GM21367 (cell line): ENCODE measurements around the gene ATXN7.

ENCODE experiments used
- ATAC-seq: cut with Tn5 transposase; IDR thresholded peaks from one replicate; pipeline ENCODE4 v1.9.1; 2021; ENCODE audit not compliant: unreplicated experiment

The ATXN7 gene

DNA sequence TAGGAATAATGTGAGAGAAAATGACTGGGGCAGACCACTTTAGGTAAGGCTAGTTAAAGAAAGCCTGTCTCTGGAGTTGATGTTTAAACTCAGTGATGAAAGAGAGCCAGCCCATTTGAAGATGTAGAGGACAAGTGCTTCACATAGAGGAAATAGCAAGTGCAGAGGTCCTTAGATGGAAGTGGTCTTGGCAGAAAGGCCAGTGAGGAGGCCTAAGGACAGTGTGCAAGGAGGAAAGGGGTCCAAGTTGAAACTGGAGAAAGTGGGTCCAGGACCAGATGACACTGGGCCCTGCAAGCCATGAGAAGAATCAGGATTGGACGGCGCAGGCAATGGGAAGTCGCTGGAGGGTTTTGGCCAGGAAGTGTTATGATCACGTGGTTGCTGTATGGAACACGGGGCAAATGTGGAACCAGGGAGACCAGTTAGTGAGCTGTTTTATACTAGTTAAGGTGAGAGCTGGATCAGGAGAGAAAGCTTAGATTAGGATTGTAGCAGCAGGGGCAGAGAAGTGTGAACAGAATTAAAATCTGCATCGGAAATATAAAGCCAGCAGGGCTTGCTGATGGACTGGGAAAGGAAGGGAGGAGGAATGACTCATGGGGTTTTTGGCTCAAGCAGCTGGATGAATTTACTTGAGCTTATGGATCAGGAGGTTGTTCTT lies 96.5 kb downstream of the ATXN7 start:
- no peak for ATAC-seq

GRCh38 chr3:63961891-63962290 lies 98.2 kb downstream of the ATXN7 start:
- ATAC-seq = peak; percentile 79

GRCh38 chr3:63963496-63963895 lies 99.8 kb downstream of the ATXN7 start:
- no peak for ATAC-seq

GRCh38 chr3:63964681-63965485 lies 101.2 kb downstream of the ATXN7 start:
- ATAC-seq = no peak

DNA sequence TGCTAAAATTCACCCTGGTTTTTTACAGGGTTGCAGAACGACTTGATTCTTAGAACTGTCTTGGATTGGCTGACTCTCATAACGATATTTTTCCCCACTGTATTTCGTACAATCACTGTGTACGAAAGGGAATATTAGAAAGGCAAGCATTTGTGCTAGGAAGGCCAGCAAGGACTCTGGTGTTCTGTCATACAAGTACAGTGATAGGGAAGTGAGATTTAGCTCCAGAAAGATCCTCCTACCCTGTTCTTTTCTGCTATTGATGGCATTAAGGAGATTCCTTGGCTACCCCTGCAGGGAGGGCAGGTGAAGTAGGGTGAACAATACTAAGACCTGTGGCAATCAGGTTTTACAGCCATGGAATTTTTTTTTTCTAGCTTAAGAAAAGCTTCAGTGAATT lies 102.3 kb downstream of the ATXN7 start:
- ATAC-seq = no peak

DNA sequence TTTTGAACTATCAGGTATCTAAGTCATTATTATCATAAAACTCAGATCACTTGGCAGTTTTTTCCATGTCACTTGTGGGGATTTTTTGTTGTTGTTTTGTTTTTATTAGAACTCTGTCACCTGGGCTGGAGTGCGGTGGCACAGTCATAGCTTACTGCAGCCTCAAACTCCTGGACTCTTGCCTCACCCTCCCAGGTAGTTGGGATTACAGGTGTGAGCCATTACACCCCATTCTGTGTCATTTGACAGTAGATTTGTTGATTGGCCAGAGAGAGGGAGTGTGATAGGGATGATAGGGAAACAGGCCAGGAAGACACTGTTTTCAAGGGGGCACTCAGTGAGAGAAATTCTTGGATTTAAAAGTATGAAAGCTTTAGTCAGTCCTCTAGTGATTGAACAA lies 103.2 kb downstream of the ATXN7 start:
- no peak for ATAC-seq

GRCh38 chr3:63967675-63968611 lies 104.3 kb downstream of the ATXN7 start:
- ATAC-seq = peak; percentile 59

DNA sequence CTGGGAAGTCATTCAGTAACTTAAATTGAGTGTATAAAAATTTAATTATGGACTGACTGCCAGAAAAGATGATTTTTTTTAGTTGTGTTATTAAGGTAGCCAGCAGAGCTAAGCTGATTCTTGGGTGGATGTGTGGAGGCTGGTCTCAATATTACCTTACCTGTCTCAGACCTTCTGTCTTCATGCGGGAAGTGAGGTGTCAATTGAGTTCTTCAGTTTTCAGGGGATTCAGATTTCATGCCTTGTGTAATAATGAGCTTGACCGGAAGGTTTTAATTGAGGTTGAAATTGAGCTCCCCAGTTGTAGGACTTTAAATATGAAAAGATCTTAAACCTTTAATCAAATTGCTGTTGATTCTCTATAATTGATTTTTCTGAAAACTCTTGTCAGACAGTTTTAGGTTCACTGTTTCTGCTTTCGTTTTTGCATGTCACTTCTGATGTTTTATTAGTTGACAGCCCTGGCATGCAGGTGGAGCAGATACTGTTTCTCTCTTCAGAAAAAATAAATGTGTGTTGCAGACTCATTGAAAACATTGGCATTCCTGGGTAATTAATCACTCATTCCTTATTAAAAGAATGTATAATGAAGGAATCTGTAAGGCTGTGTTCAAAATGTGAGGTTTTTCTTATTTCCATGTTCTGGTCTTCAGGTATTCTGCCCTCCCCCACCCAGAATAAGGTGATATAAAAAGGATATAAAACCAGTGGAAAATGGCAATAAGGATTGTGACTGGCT lies 105.1 kb downstream of the ATXN7 start:
- peak; percentile 29 for ATAC-seq

GRCh38 chr3:63969876-63970275 lies 106.2 kb downstream of the ATXN7 start:
- ATAC-seq = no peak

GRCh38 chr3:63970631-63971475 lies 107.2 kb downstream of the ATXN7 start:
- ATAC-seq = no peak

DNA sequence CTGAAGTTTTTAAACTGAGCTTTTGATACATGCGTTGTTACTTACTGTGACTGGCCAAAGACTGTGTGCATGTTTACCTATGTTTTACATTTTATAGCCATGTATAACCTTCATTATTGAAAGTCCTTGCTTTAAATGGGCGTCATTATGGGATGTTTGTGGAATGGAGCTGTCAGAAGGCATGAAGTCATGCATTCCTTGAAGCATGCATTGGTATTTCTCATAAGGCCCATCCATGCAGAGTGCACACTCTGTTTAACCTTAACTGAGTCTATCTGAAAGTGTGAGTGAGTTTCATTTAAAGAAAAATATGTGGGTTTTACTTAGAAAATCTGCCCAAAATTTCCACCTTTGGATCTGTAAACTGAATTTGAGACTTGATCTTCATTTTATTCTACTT lies 108.5 kb downstream of the ATXN7 start:
- ATAC-seq = no peak

DNA sequence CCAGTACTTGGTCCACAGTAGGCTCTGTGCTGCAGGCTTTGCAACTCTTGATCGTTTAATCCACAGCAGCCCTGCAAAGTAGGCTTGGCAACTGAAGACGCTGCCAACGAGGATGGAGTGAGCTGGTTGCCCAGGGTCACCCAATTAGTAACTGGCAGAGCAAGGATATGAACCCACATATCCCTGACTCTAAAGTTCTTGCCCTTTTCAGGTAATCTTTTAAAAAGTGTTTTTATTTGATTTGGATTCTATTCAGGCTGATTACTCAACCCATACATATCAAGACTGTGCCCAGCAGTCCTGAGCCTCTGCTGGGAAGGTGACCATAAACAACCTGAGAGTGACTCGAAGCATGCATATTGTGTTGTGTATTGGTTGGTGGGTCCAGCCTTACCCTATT lies 109.3 kb downstream of the ATXN7 start:
- no peak for ATAC-seq

DNA sequence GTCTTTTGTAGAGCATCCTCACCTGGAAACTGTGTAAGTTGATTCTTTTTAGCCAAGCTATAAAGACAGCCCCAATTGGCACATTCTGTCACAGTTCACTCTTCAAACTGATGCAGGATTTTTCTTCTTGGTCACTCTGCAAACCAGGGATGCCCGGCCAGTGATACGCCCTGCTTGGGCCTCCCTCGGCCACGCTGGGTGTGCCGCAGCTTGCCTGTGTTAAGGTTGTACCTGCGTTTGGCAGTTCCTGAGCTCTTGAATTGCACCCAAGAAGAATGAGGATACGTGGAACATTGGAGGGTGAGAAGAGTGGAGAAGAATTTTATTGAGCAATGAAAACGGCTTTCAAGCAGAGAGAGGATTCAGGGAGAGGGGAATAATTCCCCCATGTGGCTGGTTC lies 109.7 kb downstream of the ATXN7 start:
- ATAC-seq = no peak

DNA sequence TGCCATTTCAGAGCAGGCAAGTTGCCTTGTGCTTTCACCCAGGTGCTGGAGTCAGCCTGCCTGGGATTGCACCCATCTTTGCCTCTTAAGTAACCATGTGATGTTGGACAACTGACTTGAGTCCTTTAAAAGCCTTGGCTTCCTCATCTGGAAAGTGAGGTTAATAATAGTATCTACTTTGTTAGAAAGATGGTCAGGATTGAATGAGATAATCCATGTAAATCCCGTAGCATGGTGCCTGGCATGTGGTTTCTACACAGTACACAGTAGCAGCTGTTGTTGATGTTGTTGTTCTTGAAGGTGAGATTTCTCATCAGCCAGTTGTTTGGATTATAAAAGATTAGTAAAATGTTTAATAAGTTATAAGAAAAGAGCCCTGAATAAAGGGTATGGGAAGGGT lies 110.8 kb downstream of the ATXN7 start:
- ATAC-seq = no peak

DNA sequence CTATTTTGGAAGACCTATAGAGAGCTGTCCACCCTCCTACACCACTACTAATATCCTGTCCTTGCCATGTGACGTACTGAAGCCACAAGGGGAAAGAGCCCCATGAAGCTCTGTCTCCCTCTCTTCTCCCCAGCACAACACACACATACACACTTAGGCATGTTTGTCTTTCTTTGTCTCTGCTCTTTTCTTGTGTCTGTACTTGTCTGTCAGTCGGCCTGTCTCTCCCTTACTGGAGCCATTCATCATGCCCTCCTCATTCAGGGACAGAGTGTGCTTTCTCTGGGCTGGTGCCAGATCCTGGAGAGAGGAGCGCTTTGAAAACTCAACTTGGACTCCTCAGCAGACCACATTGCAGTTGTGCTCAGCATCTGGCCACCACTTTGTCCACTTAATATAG lies 112.1 kb downstream of the ATXN7 start:
- no peak for ATAC-seq

- ATAC-seq = no peak
Observed at GRCh38 chr3:63976161-63976871, 112.6 kb downstream of the ATXN7 start.

GRCh38 chr3:63976872-63977200 lies 113.2 kb downstream of the ATXN7 start:
- ATAC-seq = no peak

GRCh38 chr3:63977893-63978292 lies 114.2 kb downstream of the ATXN7 start:
- ATAC-seq = no peak

DNA sequence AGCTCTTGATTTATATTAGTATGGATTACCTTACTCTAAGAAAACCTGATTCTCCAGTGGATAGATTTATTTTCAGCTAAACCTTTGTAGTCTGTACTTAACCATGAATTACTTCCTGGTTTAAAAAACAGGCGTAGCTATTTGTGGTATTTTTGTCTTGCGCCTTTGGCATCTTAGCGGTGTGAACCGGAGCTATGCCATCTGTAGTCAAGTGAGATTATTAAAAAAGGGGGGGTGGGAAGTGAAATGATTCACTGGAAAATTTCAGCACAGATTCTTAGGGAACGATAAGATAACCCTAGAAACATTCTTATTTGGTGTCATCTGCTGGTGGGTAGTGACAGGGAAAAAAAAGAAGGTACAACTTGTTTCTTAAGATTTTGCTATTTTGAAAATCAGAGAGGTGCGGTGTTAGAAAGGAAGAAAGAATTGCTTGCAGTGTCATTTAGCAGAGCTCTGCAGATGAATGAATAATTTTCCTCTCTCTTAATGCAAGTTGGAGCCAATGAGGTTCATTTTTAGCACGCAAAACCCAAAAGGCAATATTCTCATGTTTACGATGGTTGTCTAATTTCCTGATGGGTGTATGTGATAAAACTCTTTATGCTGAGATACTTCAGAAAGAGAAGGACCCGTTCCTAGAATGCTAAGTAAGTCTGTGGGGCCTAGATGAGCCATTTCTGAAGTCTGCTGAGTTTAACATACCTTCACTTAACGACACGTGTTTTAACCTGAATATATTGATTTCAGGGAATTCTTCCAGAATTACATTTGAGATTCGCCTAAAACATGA lies 115.6 kb downstream of the ATXN7 start:
- no peak for ATAC-seq
